ENCODE data around the gene RXRA. TPM values are rescaled to one million over a fixed set of nuclear protein-coding genes. Genes with fewer than 3 reads are reported as not detected.

The RXRA gene
- total and polyA plus RNA-seq, 2 donors (not counting 3 experiments of a cell fraction or from before 2014, with no cell fraction given): 15.4 to 37.4 TPM

DNA sequence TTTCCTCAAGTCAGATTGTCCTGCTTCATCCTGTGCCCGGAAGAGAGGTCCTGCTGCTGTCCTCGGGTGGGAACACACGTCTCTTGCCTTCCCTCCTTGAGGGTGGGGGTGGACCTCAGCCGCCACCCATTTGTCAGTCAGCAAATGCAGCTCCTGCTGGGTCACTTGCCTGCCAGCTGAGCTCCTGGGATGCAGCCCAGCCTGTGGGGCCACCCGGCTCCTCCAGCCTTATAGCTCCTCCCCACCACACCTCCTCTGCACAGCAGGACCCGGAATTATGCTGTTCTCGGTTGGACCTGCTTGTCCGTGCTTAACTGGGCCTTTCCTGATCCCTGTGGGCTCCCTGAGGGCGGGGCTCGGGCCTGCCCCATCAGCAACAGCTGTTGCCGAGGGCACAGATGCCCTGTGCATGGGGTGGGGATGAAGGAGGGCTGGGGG, 52.7 kb downstream of the RXRA start:
- H3K9me3 ChIP-seq (replicated peaks; ENCODE audit: control insufficient read depth, insufficient read depth, low read length): no peaks in the 10 kb centered on the region
- H3K36me3 ChIP-seq (ENCODE audit: control insufficient read depth in 2 of 2, extremely low read depth in 1 of 2, insufficient read depth in 2 of 2, low read length in 2 of 2): no peaks in the 10 kb centered on the region
- H3K9me1 ChIP-seq (replicated peaks; ENCODE audit: control insufficient read depth, extremely low read depth, insufficient read depth, low read length): no peaks in the 10 kb centered on the region
- H3K4me3 ChIP-seq (replicated peaks in 1 of 3; ENCODE audit: insufficient read depth in 1 of 3, low read depth in 1 of 3, low read length in 3 of 3): no peak overlapping the region
- TF ChIP-seq MYC (IDR thresholded peaks at IDR 0.05; ENCODE audit: low read depth, low read length): no peak
- TF ChIP-seq, protein P1, sequence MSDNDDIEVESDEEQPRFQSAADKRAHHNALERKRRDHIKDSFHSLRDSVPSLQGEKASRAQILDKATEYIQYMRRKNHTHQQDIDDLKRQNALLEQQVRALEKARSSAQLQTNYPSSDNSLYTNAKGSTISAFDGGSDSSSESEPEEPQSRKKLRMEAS (IDR thresholded peaks at IDR 0.05; ENCODE audit: insufficient read depth, insufficient read length): no peak
- TF ChIP-seq JUN (IDR thresholded peaks at IDR 0.05; ENCODE audit: borderline replicate concordance, insufficient read depth, insufficient read length, low read depth): no peak
- TF ChIP-seq POLR2AphosphoS5 (IDR thresholded peaks at IDR 0.05; ENCODE audit: insufficient read depth, low read depth, low read length): no peak
- TF ChIP-seq FOS (IDR thresholded peaks at IDR 0.05; ENCODE audit: borderline replicate concordance, insufficient read depth, low read length): no peak
- no peak for TF ChIP-seq EZH2 (IDR thresholded peaks at IDR 0.05; ENCODE audit: borderline replicate concordance, low read depth, low read length, severe bottlenecking)
- no peak for TF ChIP-seq POLR2A (IDR thresholded peaks at IDR 0.05; ENCODE audit: low read depth, low read length)
- no peak for TF ChIP-seq GATA2 (IDR thresholded peaks at IDR 0.05; ENCODE audit: insufficient read depth, insufficient read length, low read depth, low read length)
- TF ChIP-seq, protein P2, sequence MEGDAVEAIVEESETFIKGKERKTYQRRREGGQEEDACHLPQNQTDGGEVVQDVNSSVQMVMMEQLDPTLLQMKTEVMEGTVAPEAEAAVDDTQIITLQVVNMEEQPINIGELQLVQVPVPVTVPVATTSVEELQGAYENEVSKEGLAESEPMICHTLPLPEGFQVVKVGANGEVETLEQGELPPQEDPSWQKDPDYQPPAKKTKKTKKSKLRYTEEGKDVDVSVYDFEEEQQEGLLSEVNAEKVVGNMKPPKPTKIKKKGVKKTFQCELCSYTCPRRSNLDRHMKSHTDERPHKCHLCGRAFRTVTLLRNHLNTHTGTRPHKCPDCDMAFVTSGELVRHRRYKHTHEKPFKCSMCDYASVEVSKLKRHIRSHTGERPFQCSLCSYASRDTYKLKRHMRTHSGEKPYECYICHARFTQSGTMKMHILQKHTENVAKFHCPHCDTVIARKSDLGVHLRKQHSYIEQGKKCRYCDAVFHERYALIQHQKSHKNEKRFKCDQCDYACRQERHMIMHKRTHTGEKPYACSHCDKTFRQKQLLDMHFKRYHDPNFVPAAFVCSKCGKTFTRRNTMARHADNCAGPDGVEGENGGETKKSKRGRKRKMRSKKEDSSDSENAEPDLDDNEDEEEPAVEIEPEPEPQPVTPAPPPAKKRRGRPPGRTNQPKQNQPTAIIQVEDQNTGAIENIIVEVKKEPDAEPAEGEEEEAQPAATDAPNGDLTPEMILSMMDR (IDR thresholded peaks at IDR 0.05; ENCODE audit: extremely low read depth in 1 of 2, insufficient read depth in 1 of 2, low read depth in 1 of 2, low read length in 2 of 2): no peak
- BruUV-seq (replicated peaks): no TSS peak
- peak; percentile 75 for FAIRE-seq
- no peaks in the 10 kb centered on the region for H3K27me3 ChIP-seq (ENCODE audit: control insufficient read depth in 2 of 2, insufficient read depth in 2 of 2, low read length in 2 of 2)
- ChIA-PET CTCF (interaction anchor here (0.9 to 2.3 kb wide), 7 partner anchors 13 to 78 kb away, joined by 3 to 10 read pairs (median 5); no protein-coding TSS in a partner anchor), POLR2A (no interaction called here)
- H3K4me1 ChIP-seq (ENCODE audit: control insufficient read depth, extremely low read depth, insufficient read depth, low read length): peaks cover 44% of the 10 kb centered on the region
- no peak for DNase-seq (ENCODE audit: low read depth, low spot score)
- peaks cover 28% of the 10 kb centered on the region for H3K79me2 ChIP-seq (ENCODE audit: control insufficient read depth, insufficient read depth, low read length)
- no peak overlapping the region for H3K9ac ChIP-seq (replicated peaks; ENCODE audit: extremely low read depth, insufficient read depth, low read length)
- H3K27ac ChIP-seq (ENCODE audit: insufficient read depth, low read depth, low read length): no peak overlapping the region
- intact Hi-C loops (cut with micrococcal nuclease) (loop anchor here (2.0 to 5.0 kb wide), 2 partner anchors 33 to 38 kb away; no protein-coding TSS in a partner anchor), dilution Hi-C loops (cut with MboI; ENCODE audit: extremely low pct_ligation_motif_present, low sequenced_read_pairs) (no loop called here)
- no peaks in the 10 kb centered on the region for H4K20me1 ChIP-seq (replicated peaks; ENCODE audit: control insufficient read depth, extremely low read depth, insufficient read depth, low read length)
- no peak overlapping the region for H3K4me2 ChIP-seq (ENCODE audit: insufficient read depth, low read length)
- H2AFZ ChIP-seq (ENCODE audit: low read depth, low read length): no peak overlapping the region

All from endothelial cell of umbilical vein (primary cell).